HepG2 (cell line): ENCODE data around the gene RPL23. TPM values are rescaled to one million over a fixed set of nuclear protein-coding genes. Genes with fewer than 3 reads are reported as not detected.
A peak's percentile ranks its signal among the peaks of the same experiment; 100 is the strongest.

Experiments used
- ATAC-seq: fragments of 200-7000 bp; cut with Tn5 transposase; 3 replicates; pipeline ENCODE4 v1.9.1; 2020; ENCODE audit warnings: mild to moderate bottlenecking, moderate library complexity
- BruUV-seq: library from RNA; stranded (reverse); fragments of 400-500 nt; replicated peaks from 2 replicates; lab custom pipeline; 2021; lab: Mats Ljungman, UMichigan
- CTCF ChIA-PET: fragments of 300-600 bp; formaldehyde crosslinking; extraction: SDS; loops from one replicate; lab custom pipeline; 2021; ENCODE audit warnings: low total read pairs, inconsistent platforms, low intra/inter-chr PET ratio; lab: Yijun Ruan, JAX
- POLR2A ChIA-PET: fragments of 350-600 bp; sonication (Branson Sonifier 250); formaldehyde crosslinking; loops from one replicate; lab custom pipeline; 2020; ENCODE audit warnings: antibody characterized with exemption, inconsistent platforms; lab: Yijun Ruan, JAX
- DNase-seq: peaks from one replicate; pipeline ENCODE4 v3.0.0-alpha.2; 2015; ENCODE audit warnings: low spot score
- FAIRE-seq: peaks from 3 replicates; lab custom pipeline; 2011; peaks lifted over from hg19 to GRCh38; lab: Jason Lieb, UNC
- H2AFZ ChIP-seq: one replicate; pipeline ENCODE4 v1.6.1; 2011; ENCODE audit warnings: low read length, inconsistent platforms
- H3K27ac ChIP-seq: fragments of 300-600 bp; 3 replicates; pipeline ENCODE4 v1.8.0; 2011; ENCODE audit warnings: mixed run types, mild to moderate bottlenecking, mixed read lengths, low read length, inconsistent platforms; ENCODE audit not compliant: insufficient read depth; ENCODE audit errors: extremely low read length
- H3K27me3 ChIP-seq, 2 experiments: fragments of 200-600 bp in 1 of 2; 2 replicates in 1 of 2; 3 replicates in 1 of 2; pipeline versions ENCODE4 v1.6.0 to v1.8.0; 2011; ENCODE audit warnings: low read length in 2 of 2, mild to moderate bottlenecking in 2 of 2, moderate library complexity in 2 of 2, inconsistent platforms in 1 of 2; ENCODE audit not compliant: insufficient read depth in 2 of 2, control insufficient read depth in 1 of 2
- H3K36me3 ChIP-seq, 2 experiments: fragments of 200-600 bp in 1 of 2; replicated peaks in 1 of 2; 2 replicates in 1 of 2; 3 replicates in 1 of 2; pipeline versions ENCODE4 v1.5.1 to v1.8.0; 2011; ENCODE audit warnings: low read length in 2 of 2, inconsistent platforms in 1 of 2; ENCODE audit not compliant: insufficient read depth in 2 of 2, control insufficient read depth in 1 of 2
- H3K4me1 ChIP-seq: 2 replicates; pipeline ENCODE4 v1.5.1; 2012; ENCODE audit warnings: low read length, inconsistent platforms; ENCODE audit not compliant: insufficient read depth
- H3K4me2 ChIP-seq: 2 replicates; pipeline ENCODE4 v1.6.0; 2011; ENCODE audit warnings: low read depth, low read length, inconsistent platforms
- H3K4me3 ChIP-seq, 3 experiments: fragments of 200-600 bp in 1 of 3; sonication (generic), shearing (Covaris generic) in 1 of 3; replicated peaks in 1 of 3; 2 replicates each; pipeline ENCODE4 v1.5.1; 2011 to 2016; ENCODE audit warnings: low read length in 3 of 3, inconsistent platforms in 2 of 3, low read depth in 2 of 3, mild to moderate bottlenecking in 2 of 3, control low read depth in 1 of 3, mixed read lengths in 1 of 3; ENCODE audit not compliant: insufficient read depth in 1 of 3
- H3K79me2 ChIP-seq: one replicate; pipeline ENCODE4 v1.6.1; 2011; ENCODE audit warnings: low read length, inconsistent platforms; ENCODE audit not compliant: insufficient read depth
- H3K9ac ChIP-seq: 2 replicates; pipeline ENCODE4 v1.6.0; 2011; ENCODE audit warnings: mild to moderate bottlenecking, low read depth, low read length, inconsistent platforms; ENCODE audit not compliant: insufficient read depth
- H3K9me3 ChIP-seq: 2 replicates; pipeline ENCODE4 v1.5.1; 2012; ENCODE audit warnings: mild to moderate bottlenecking, low read length
- H4K20me1 ChIP-seq: 2 replicates; pipeline ENCODE4 v1.6.0; 2011; ENCODE audit warnings: inconsistent platforms, mild to moderate bottlenecking, low read length, moderate library complexity; ENCODE audit not compliant: insufficient read depth
- ZNF460 ChIP-seq: sonication (generic); formaldehyde crosslinking; IDR thresholded peaks from 2 replicates; pipeline ENCODE4 v1.5.1; 2020; ENCODE audit warnings: missing genetic modification reagents, mild to moderate bottlenecking, borderline replicate concordance
- ZNF598 ChIP-seq: sonication (generic); formaldehyde crosslinking; IDR thresholded peaks from 2 replicates; pipeline ENCODE4 v1.5.1; 2020; ENCODE audit warnings: mild to moderate bottlenecking, missing genetic modification reagents, borderline replicate concordance
- WGBS: methylation state at CpG from one replicate; pipeline ENCODE4 v1.1.6; 2017; ENCODE audit warnings: low lambda C conversion rate; 5-methylcytosine and 5-hydroxymethylcytosine counted together
- in situ Hi-C: cut with HindIII; loops from 2 replicates; pipeline ENCODE4 v1.10.0; 2017; ENCODE audit warnings: low pct_unique_long_range_greater_than_20kb; ENCODE audit not compliant: extremely low pct_ligation_motif_present
- intact Hi-C: fragments of 100-400 bp; cut with micrococcal nuclease; formaldehyde crosslinking; loops from one replicate; pipeline ENCODE4 v1.10.0; 2022; ENCODE audit not compliant: unreplicated experiment
- polyA plus RNA-seq, 8 experiments: library from polyadenylated mRNA; depleted of rRNA in 3 of 8; stranded (reverse) in 7 of 8; unstranded in 1 of 8; fragments of >200 nt; fragmentation: Illumina TruSeq in 4 of 8; extraction: Trizol in 4 of 8; gene quantifications; 2 replicates each; pipeline versions ENCODE4 v1.2.1 to v1.2.3, GENCODE V29; 2011 to 2016; ENCODE audit warnings: low read depth in 4 of 8, missing spikeins in 1 of 8, mixed read lengths in 1 of 8; ENCODE audit not compliant: insufficient read depth in 1 of 8
- total RNA-seq, 5 experiments: library from RNA; depleted of rRNA; stranded (reverse); fragments of >200 nt; fragmentation: Illumina TruSeq; extraction: Trizol; gene quantifications; 2 replicates each; pipeline ENCODE4 v1.2.3, GENCODE V29; 2016; ENCODE audit warnings: low read depth in 1 of 5
- TF ChIP-seq, protein P1 (sequence below): sonication (generic); formaldehyde crosslinking; conservative IDR thresholded peaks from 2 replicates; pipeline ENCODE4 v1.8.0; 2022; ENCODE audit warnings: missing genetic modification reagents
- TF ChIP-seq, protein P2 (sequence below): sonication (generic); formaldehyde crosslinking; IDR thresholded peaks from 2 replicates; pipeline ENCODE4 v1.8.0; 2022; ENCODE audit warnings: mild to moderate bottlenecking, missing genetic modification reagents, borderline replicate concordance

Gene RPL23
- total and polyA plus RNA-seq, 2 of the 13 experiments (the other 11 are each of a cell fraction or from before 2014, with no cell fraction given), result 2,790 to 4,860 TPM

GRCh38 chr17:38861399-38861843, 7.9 kb upstream of the RPL23 start (continued):
- TF ChIP-seq, protein P1, sequence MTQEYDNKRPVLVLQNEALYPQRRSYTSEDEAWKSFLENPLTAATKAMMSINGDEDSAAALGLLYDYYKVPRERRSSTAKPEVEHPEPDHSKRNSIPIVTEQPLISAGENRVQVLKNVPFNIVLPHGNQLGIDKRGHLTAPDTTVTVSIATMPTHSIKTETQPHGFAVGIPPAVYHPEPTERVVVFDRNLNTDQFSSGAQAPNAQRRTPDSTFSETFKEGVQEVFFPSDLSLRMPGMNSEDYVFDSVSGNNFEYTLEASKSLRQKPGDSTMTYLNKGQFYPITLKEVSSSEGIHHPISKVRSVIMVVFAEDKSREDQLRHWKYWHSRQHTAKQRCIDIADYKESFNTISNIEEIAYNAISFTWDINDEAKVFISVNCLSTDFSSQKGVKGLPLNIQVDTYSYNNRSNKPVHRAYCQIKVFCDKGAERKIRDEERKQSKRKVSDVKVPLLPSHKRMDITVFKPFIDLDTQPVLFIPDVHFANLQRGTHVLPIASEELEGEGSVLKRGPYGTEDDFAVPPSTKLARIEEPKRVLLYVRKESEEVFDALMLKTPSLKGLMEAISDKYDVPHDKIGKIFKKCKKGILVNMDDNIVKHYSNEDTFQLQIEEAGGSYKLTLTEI (CRISPR knock-in tag), result no peak

DNA sequence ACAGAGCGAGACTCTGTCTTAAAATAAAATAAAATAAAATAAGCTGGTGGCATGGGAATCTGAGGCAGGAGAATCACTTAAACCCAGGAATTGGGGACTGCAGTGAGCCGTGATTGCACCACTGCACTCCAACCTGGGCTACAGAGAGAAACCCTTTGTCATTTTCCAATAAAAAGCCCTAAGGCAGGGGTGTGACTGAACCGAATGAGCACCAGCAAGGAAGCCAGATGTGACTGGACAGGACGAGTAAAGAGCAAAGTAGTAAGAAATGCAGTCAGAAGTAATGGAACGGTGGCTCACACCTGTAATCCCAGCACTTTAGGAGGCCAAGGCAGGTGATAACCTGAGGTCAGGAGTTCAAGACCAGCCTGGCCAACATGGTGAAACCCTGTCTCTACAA, 3.8 kb upstream of the RPL23 start:
- H3K36me3 ChIP-seq, result peaks cover 0 to 5% of the 10 kb centered on the region in 2 experiments; a peak in 3 of 5 replicates
- ChIA-PET POLR2A (interaction anchor here (1.1 to 2.3 kb wide), 3 partner anchors 10 to 14 kb away, joined by 3 to 5 read pairs (median 3); no protein-coding TSS in a partner anchor), CTCF (no interaction called here)
- DNase-seq (no peak), FAIRE-seq (no peak), ATAC-seq (no peak)
- no peaks in the 10 kb centered on the region for H3K9me3 ChIP-seq
- H3K4me3 ChIP-seq, result no peak overlapping the region
- in situ Hi-C loops (no loop called here), intact Hi-C loops (no loop called here)
- peaks cover 9% of the 10 kb centered on the region for H4K20me1 ChIP-seq
- peaks cover 13% of the 10 kb centered on the region for H3K79me2 ChIP-seq
- no TSS peak for BruUV-seq
- H3K4me1 ChIP-seq, result peaks cover 23% of the 10 kb centered on the region
- no peak overlapping the region for H2AFZ ChIP-seq
- no peaks in the 10 kb centered on the region; a peak in 1 of 5 replicates for H3K27me3 ChIP-seq
- TF ChIP-seq ZNF460 (peak; percentile 29; the same call in 1 of the 2 replicates), ZNF598 (0 out of 2 replicates have a peak, but pooled peaks have one; percentile 17)
- TF ChIP-seq, protein P2, sequence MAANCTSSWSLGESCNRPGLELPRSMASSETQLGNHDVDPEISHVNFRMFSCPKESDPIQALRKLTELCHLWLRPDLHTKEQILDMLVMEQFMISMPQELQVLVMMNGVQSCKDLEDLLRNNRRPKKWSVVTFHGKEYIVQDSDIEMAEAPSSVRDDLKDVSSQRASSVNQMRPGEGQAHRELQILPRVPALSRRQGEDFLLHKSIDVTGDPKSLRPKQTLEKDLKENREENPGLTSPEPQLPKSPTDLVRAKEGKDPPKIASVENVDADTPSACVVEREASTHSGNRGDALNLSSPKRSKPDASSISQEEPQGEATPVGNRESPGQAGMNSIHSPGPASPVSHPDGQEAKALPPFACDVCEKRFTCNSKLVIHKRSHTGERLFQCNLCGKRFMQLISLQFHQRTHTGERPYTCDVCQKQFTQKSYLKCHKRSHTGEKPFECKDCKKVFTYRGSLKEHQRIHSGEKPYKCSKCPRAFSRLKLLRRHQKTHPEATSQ (CRISPR knock-in tag), result no peak
- WGBS, result 28% methylated on average over 5 of the region's 5 CpGs
- no peak overlapping the region for H3K9ac ChIP-seq
- peak overlapping the region; percentile 48 for H3K4me2 ChIP-seq
- H3K27ac ChIP-seq, result no peak overlapping the region
